CD4-positive, CD25-positive, alpha-beta regulatory T cell (primary cell): ENCODE measurements around the gene PPARD. TPM values are rescaled to one million over a fixed set of nuclear protein-coding genes. Genes with fewer than 3 reads are reported as not detected.

Experiments used
- ATAC-seq, 2 donors: fragments of 150-1000 bp; cut with Tn5 transposase; one replicate each; pipeline ENCODE4 v1.10.0; 2021; ENCODE audit warnings: low read depth in 2 of 2, moderate number of reproducible peaks in 2 of 2, moderate library complexity in 1 of 2
- DNase-seq, 3 donors: peaks; one replicate each; pipeline versions ENCODE4 v3.0.0 to v3.0.0-alpha.2; 2012 to 2022; ENCODE audit warnings: mixed read lengths in 1 of 3
- H3K27ac ChIP-seq: one replicate; pipeline ENCODE4 v1.7.0; 2013; ENCODE audit warnings: mild to moderate bottlenecking, low read length; ENCODE audit not compliant: insufficient read depth, poor library complexity, severe bottlenecking
- H3K27me3 ChIP-seq: one replicate; pipeline ENCODE4 v1.7.0; 2013; ENCODE audit warnings: low read length; ENCODE audit not compliant: control insufficient read depth, insufficient read depth
- H3K36me3 ChIP-seq: one replicate; pipeline ENCODE4 v1.7.0; 2013; ENCODE audit warnings: mild to moderate bottlenecking, low read length, moderate library complexity; ENCODE audit not compliant: control insufficient read depth, insufficient read depth
- H3K4me1 ChIP-seq: 2 replicates; pipeline ENCODE4 v1.7.0; 2013; ENCODE audit warnings: mild to moderate bottlenecking, low read length; ENCODE audit not compliant: insufficient read depth, control insufficient read depth, poor library complexity, severe bottlenecking
- H3K4me3 ChIP-seq: one replicate; pipeline ENCODE4 v1.7.0; 2013; ENCODE audit warnings: low read depth, mild to moderate bottlenecking, low read length, moderate library complexity
- H3K9me3 ChIP-seq, 2 experiments: 1 replicate in 1 of 2; 2 replicates in 1 of 2; pipeline ENCODE4 v1.7.0; 2013; ENCODE audit warnings: low read length in 2 of 2, mild to moderate bottlenecking in 1 of 2, moderate library complexity in 1 of 2; ENCODE audit not compliant: control insufficient read depth in 2 of 2
- H3K27ac Mint-ChIP-seq, 3 donors: one replicate each; pipeline ENCODE4 v1.8.0; 2020 to 2022; ENCODE audit warnings: mild to moderate bottlenecking in 3 of 3, mixed read lengths in 3 of 3, moderate library complexity in 2 of 3
- H3K27me3 Mint-ChIP-seq: one replicate; pipeline ENCODE4 v1.8.0; 2022; ENCODE audit warnings: mild to moderate bottlenecking, mixed read lengths
- H3K36me3 Mint-ChIP-seq: one replicate; pipeline ENCODE4 v1.8.0; 2020; ENCODE audit warnings: mixed read lengths
- H3K4me1 Mint-ChIP-seq, 4 donors: one replicate each; pipeline ENCODE4 v1.8.0; 2020 to 2022; ENCODE audit warnings: mixed read lengths in 4 of 4, mild to moderate bottlenecking in 1 of 4
- H3K4me3 Mint-ChIP-seq, 4 donors: one replicate each; pipeline ENCODE4 v1.8.0; 2020 to 2022; ENCODE audit warnings: mild to moderate bottlenecking in 4 of 4, mixed read lengths in 4 of 4, moderate library complexity in 3 of 4
- H3K9me3 Mint-ChIP-seq, 7 donors: one replicate each; pipeline ENCODE4 v1.8.0; 2020 to 2022; ENCODE audit warnings: mixed read lengths in 7 of 7, mild to moderate bottlenecking in 3 of 7, moderate library complexity in 2 of 7
- polyA plus RNA-seq, 4 donors: library from polyadenylated mRNA; unstranded; fragments of 300-500 nt; fragmentation: Illumina TruSeq; gene quantifications; one replicate each; pipeline ENCODE4 v1.2.3, GENCODE V29; 2021
- total RNA-seq: library from RNA; stranded (reverse); gene quantifications from one replicate; pipeline ENCODE4 v1.2.3, GENCODE V29; 2022

The PPARD gene
- total and polyA plus RNA-seq, 5 donors from 2014 or later, result 3.8 to 37.3 (median 5.9) TPM

DNA sequence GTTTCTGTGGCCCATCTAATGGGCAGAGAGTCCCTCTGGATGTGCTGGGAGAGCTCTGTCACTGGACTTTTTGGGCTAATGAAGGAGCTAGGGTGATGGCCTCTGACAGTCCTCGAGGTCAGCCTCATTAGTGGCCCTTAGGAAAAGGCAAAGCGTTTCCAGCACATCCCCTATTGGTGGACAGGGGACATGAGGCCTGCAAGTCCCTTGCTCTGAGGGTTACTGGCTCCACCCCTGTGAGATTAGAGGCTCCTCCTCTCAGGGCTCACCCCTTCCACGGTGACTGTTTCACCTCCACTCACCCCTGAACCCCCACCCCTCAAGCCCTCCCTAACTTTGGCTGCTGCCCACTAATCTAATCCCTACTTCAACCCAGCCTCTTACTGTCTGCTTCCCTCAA lies 97.0 kb downstream of the PPARD start:
- H3K36me3 Mint-ChIP-seq, result no peaks in the 10 kb centered on the region
- no peak for ATAC-seq
- H3K27ac Mint-ChIP-seq, result no peak overlapping the region

DNA sequence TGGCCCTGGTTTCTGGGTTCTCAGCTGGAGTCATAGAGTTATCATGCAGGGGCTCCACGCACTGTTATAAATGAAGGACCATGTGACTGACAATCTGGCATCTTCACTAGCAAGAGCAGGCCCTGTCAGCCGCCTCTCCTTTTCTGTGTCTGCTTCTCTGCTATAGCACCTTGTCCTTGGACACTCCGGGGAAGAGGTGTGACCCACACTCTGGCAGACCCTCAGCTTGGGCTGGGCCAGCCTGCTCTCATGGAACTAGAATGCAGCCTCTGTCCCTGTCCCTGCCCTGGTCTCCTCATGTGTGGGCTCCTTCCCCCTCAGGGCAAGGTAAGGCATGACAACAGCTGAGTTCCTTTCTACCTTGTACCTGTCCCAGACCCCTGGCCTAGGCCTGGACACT lies 98.8 kb downstream of the PPARD start:
- H3K27ac ChIP-seq, result no peak overlapping the region
- no peaks in the 10 kb centered on the region for H3K36me3 ChIP-seq
- no peaks in the 10 kb centered on the region for H3K27me3 ChIP-seq
- Mint-ChIP-seq H3K9me3 (no peaks in the 10 kb centered on the region), H3K27me3 (no peaks in the 10 kb centered on the region), H3K36me3 (no peaks in the 10 kb centered on the region), H3K4me1 (peaks cover 0 to 5% (median 0%) of the 10 kb centered on the region in 4 donors), H3K4me3 (no peak overlapping the region), H3K27ac (no peak overlapping the region)
- no peaks in the 10 kb centered on the region for H3K9me3 ChIP-seq
- DNase-seq, result no peak
- H3K4me1 ChIP-seq, result no peaks in the 10 kb centered on the region
- no peak for ATAC-seq
- no peak overlapping the region for H3K4me3 ChIP-seq

More for the DNA sequence above, 97.0 kb downstream of the PPARD start:
- H3K4me3 ChIP-seq, result no peak overlapping the region
- Mint-ChIP-seq H3K4me1 (no peaks in the 10 kb centered on the region), H3K9me3 (no peaks in the 10 kb centered on the region), H3K4me3 (no peak overlapping the region), H3K27me3 (no peaks in the 10 kb centered on the region)
- H3K36me3 ChIP-seq, result no peaks in the 10 kb centered on the region
- no peaks in the 10 kb centered on the region for H3K9me3 ChIP-seq
- H3K27me3 ChIP-seq, result no peaks in the 10 kb centered on the region
- H3K4me1 ChIP-seq, result no peaks in the 10 kb centered on the region
- no peak overlapping the region for H3K27ac ChIP-seq
- no peak for DNase-seq

DNA sequence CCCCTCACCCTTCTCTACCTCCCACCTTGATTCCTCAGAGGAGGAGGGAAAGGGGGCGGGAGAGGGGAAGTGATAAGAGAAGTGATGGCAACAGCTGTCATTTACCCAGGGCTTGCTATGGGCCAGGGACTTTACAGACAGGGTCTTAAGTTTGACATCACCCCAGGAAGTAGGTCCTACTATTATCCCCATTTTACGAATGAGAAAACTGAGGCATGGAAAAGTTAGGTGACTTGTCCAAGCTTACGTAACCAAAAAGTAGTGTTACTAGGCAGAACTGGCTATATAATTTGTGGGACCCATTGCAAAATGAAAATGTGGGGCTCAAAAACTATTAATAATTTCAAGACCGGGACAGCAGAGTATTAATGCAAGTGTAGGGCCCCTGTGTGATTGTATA lies 99.3 kb downstream of the PPARD start:
- Histone ChIP-seq H3K27ac (no peak overlapping the region), H3K27me3 (no peaks in the 10 kb centered on the region), H3K4me3 (no peak overlapping the region), H3K36me3 (no peaks in the 10 kb centered on the region), H3K4me1 (no peaks in the 10 kb centered on the region), H3K9me3 (no peaks in the 10 kb centered on the region)
- DNase-seq (no peak), ATAC-seq (no peak)
- Mint-ChIP-seq H3K4me3 (no peak overlapping the region), H3K4me1 (peaks cover 0 to 5% (median 0%) of the 10 kb centered on the region in 4 donors), H3K9me3 (no peaks in the 10 kb centered on the region), H3K36me3 (no peaks in the 10 kb centered on the region), H3K27ac (no peak overlapping the region), H3K27me3 (no peaks in the 10 kb centered on the region)

DNA sequence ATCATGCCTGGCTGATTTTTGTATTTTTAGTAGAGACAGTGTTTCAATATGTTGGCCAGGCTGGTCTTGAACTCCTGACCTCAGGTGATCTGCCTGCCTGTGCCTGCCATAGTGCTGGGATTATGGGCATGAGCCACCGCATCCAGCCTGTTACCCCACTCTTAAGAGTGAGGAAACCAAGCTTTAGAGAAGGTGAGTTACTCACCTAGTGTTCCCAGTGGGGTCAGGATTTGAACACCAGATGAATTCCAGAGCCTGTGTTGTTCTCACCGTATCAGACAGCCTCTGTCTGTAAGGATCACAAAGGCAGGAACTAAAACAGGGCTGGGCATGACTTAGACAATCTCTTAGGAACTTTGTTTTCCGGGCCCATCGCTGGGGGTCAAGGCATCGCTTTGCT lies 100.3 kb downstream of the PPARD start:
- ATAC-seq (no peak), DNase-seq (no peak)
- H3K4me3 Mint-ChIP-seq, result no peak overlapping the region
- H3K9me3 ChIP-seq, result no peaks in the 10 kb centered on the region
- no peaks in the 10 kb centered on the region for H3K27me3 ChIP-seq
- no peaks in the 10 kb centered on the region for H3K27me3 Mint-ChIP-seq
- H3K27ac ChIP-seq, result no peak overlapping the region
- H3K36me3 ChIP-seq, result no peaks in the 10 kb centered on the region
- no peak overlapping the region for H3K4me3 ChIP-seq
- H3K9me3 Mint-ChIP-seq, result no peaks in the 10 kb centered on the region
- H3K4me1 Mint-ChIP-seq, result peaks cover 0 to 5% (median 0%) of the 10 kb centered on the region in 4 donors
- H3K36me3 Mint-ChIP-seq, result no peaks in the 10 kb centered on the region
- no peaks in the 10 kb centered on the region for H3K4me1 ChIP-seq
- no peak overlapping the region for H3K27ac Mint-ChIP-seq

DNA sequence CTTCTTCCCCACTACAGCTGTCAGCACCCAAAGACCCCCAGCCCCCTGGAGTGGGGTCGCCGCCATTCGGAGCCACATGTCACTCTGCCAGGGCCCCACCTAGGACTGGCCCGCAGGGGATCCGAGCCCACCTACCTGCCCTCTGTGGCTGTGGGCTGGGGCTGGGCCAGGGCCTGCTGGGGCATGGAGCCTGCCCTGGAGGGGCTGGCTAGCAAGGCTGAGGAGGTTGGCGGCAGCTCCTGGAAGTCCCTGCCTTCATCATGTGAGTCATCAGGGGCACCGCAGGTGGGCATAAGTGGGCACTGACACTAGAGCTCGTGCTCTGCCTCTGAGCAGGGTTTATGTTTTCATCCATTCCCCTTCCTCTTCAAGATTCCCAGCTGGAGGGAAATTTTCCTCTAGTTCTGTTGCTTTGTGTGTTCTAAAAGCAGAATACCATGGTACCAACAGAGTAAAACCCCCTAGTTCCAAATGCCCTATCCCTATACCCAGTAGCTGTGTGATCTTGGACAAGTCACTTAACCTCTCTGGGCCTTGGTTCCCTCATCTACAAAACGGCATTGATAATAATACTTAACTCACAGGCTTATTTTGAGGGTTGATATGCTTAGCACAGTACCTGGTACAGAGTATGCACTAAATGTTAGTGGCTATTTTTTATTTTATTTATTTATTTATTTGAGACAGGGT lies 101.1 kb downstream of the PPARD start:
- H3K4me3 ChIP-seq, result no peak overlapping the region
- Mint-ChIP-seq H3K9me3 (no peaks in the 10 kb centered on the region), H3K27ac (peak overlapping the region in 1 of 3 donors; percentile 36), H3K4me3 (no peak overlapping the region), H3K27me3 (no peaks in the 10 kb centered on the region), H3K4me1 (peaks cover 0 to 5% (median 0%) of the 10 kb centered on the region in 4 donors), H3K36me3 (no peaks in the 10 kb centered on the region)
- H3K27ac ChIP-seq, result no peak overlapping the region
- H3K4me1 ChIP-seq, result no peaks in the 10 kb centered on the region
- H3K27me3 ChIP-seq, result no peaks in the 10 kb centered on the region
- ATAC-seq (no peak), DNase-seq (no peak)
- H3K36me3 ChIP-seq, result no peaks in the 10 kb centered on the region
- no peaks in the 10 kb centered on the region for H3K9me3 ChIP-seq

DNA sequence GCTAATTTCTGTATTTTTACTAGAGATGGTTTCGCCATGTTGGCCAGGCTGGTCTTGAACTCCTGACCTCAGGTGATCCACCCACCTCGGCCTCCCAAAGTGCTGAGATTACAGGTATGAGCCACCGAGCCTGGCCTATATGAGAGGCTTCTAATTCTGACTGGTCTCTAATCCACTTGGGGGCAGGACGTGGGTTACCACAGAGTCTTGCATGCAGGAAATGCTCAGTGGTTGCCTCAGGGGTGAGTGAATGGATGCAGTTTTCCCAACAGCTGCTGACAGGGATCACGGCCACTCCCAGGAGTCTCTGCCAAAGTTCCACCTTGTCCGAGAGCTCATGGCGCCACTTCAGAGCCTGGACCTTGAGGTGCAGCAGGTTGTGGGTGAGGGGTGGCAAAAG lies 103.3 kb downstream of the PPARD start:
- Histone ChIP-seq H3K9me3 (no peaks in the 10 kb centered on the region), H3K4me1 (peaks cover 3% of the 10 kb centered on the region), H3K36me3 (no peaks in the 10 kb centered on the region), H3K27ac (no peak overlapping the region), H3K27me3 (no peaks in the 10 kb centered on the region), H3K4me3 (no peak overlapping the region)
- Mint-ChIP-seq H3K4me1 (peaks cover 6 to 16% (median 8%) of the 10 kb centered on the region in 4 donors), H3K36me3 (no peaks in the 10 kb centered on the region), H3K27ac (no peak overlapping the region), H3K9me3 (no peaks in the 10 kb centered on the region), H3K27me3 (no peaks in the 10 kb centered on the region), H3K4me3 (no peak overlapping the region)
- ATAC-seq (no peak), DNase-seq (peak in 1 of 3 donors; percentile 57)

DNA sequence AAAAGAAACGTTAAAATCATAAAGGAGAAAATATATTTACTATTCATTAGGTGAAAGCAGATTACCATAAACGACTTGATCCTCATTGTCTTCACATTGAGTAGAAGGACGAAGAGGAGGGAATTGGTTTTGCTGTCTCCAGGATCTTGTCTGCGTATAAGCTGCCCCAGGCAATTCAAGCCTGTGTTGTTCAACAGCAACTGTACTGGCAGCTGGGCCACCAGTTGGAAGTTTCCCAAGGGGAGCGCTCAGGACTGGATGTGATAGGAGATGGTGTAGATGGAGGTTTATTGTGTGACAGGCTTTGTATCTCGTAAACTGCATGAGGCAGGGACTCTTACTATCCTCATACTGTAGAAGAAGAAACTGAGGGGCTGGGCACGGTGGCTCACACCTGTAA lies 105.8 kb downstream of the PPARD start:
- H3K27me3 Mint-ChIP-seq, result no peaks in the 10 kb centered on the region
- peaks cover 10 to 32% (median 20%) of the 10 kb centered on the region in 4 donors for H3K4me1 Mint-ChIP-seq
- H3K9me3 ChIP-seq, result no peaks in the 10 kb centered on the region
- DNase-seq (no peak), ATAC-seq (no peak)
- H3K4me3 Mint-ChIP-seq, result no peak overlapping the region
- no peaks in the 10 kb centered on the region for H3K9me3 Mint-ChIP-seq
- H3K36me3 ChIP-seq, result no peaks in the 10 kb centered on the region
- no peak overlapping the region for H3K4me3 ChIP-seq
- peak overlapping the region in 1 of 3 donors; percentile 64 for H3K27ac Mint-ChIP-seq
- H3K27me3 ChIP-seq, result no peaks in the 10 kb centered on the region
- no peaks in the 10 kb centered on the region for H3K36me3 Mint-ChIP-seq
- peaks cover 17% of the 10 kb centered on the region for H3K4me1 ChIP-seq
- H3K27ac ChIP-seq, result no peak overlapping the region

DNA sequence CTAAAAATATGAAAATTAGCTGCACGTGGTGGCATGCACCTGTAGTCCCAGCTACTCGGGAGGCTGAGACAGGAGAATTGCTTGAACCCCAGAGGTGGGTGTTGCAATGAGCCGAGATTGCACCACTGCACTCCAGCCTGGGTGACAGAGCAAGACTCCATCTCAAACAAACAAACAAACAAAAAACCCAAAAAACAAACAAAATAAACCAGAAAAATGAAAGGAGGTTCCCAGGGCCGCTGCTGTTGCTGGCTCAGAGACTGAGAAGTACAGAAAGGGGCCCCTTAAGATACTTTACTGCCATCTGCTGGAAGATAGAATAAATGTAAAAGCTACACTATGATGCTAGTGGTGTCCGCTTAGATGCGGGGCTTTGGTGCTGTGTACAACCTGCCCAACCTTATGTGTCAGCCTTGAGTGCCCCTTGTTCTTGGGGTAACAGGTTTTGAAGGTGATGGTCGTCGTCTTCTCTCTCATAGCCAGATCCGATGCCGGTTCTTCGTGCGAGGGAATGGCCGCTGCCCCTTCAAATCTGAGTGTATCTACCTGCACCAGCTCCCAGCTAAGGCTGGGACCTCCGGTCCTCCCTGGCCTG lies 107.0 kb downstream of the PPARD start:
- Histone ChIP-seq H3K27ac (no peak overlapping the region), H3K4me3 (no peak overlapping the region), H3K36me3 (no peaks in the 10 kb centered on the region), H3K27me3 (no peaks in the 10 kb centered on the region), H3K9me3 (no peaks in the 10 kb centered on the region), H3K4me1 (peaks cover 23% of the 10 kb centered on the region)
- peaks cover 12 to 43% (median 27%) of the 10 kb centered on the region in 4 donors for H3K4me1 Mint-ChIP-seq
- H3K9me3 Mint-ChIP-seq, result no peaks in the 10 kb centered on the region
- DNase-seq, result peak in 2 of 3 donors; percentile 76 to 77
- ATAC-seq, result peak; percentile 72 to 78
- peak overlapping the region in 2 of 4 donors; percentile 58 to 82 for H3K4me3 Mint-ChIP-seq
- H3K27ac Mint-ChIP-seq, result peak overlapping the region in 1 of 3 donors; percentile 89
- H3K27me3 Mint-ChIP-seq, result no peaks in the 10 kb centered on the region
- H3K36me3 Mint-ChIP-seq, result no peaks in the 10 kb centered on the region
